ENCODE measurements around the gene ALOX5.

ALOX5 gene

DNA sequence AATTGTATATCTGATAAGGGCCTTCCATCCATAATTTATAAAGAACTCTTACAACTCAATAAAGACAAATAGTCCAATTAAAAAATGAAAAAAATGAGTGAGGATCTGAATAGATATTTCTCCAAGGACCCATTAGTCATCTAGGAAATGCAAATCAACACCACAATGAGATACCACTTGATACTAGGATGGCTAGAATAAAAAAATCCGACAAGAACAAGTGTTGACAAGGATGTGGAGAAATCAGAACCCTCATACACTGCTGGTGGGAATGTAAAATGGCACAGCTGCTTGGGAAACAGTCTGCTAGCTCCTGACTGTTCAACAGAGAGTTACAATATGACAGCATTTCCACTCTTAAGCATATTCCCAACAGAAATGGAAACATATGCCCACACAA, 24.6 kb downstream of the ALOX5 start:
- in situ Hi-C loops (cut with MboI; ENCODE audit: low pct_unique_long_range_greater_than_20kb, low sequenced_read_pairs, unreplicated experiment) = no loop called here
- TF ChIP-seq, protein P1, sequence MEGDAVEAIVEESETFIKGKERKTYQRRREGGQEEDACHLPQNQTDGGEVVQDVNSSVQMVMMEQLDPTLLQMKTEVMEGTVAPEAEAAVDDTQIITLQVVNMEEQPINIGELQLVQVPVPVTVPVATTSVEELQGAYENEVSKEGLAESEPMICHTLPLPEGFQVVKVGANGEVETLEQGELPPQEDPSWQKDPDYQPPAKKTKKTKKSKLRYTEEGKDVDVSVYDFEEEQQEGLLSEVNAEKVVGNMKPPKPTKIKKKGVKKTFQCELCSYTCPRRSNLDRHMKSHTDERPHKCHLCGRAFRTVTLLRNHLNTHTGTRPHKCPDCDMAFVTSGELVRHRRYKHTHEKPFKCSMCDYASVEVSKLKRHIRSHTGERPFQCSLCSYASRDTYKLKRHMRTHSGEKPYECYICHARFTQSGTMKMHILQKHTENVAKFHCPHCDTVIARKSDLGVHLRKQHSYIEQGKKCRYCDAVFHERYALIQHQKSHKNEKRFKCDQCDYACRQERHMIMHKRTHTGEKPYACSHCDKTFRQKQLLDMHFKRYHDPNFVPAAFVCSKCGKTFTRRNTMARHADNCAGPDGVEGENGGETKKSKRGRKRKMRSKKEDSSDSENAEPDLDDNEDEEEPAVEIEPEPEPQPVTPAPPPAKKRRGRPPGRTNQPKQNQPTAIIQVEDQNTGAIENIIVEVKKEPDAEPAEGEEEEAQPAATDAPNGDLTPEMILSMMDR (IDR thresholded peaks at IDR 0.05; ENCODE audit: extremely low read depth, insufficient read depth, missing control alignments) = no peak

DNA sequence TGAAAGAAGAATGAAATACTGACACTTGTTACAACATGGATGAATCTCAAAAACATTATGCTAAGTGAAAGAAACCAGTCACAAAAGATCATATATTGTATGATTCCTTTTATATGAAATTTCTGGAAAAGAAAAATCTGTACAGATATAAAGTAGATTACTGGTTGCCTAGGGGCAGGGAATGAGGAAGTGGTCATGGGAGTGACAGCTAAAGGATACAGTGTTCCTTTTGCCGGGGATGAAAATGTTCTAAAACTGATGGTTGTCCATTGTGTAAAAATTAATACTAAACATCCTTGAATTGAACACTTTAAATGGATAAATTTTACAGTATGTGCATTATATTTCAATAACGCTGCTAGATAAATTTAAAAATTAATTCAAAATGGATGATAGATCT, 25.1 kb downstream of the ALOX5 start:
- DNase-seq (ENCODE audit: low spot score) = no peak
- TF ChIP-seq, protein P1 (IDR thresholded peaks at IDR 0.05; ENCODE audit: extremely low read depth, insufficient read depth, missing control alignments) = no peak
- in situ Hi-C loops (cut with MboI; ENCODE audit: low pct_unique_long_range_greater_than_20kb, low sequenced_read_pairs, unreplicated experiment) = no loop called here

More for the DNA sequence above, 24.6 kb downstream of the ALOX5 start:
- DNase-seq (ENCODE audit: low spot score) = no peak

DNA sequence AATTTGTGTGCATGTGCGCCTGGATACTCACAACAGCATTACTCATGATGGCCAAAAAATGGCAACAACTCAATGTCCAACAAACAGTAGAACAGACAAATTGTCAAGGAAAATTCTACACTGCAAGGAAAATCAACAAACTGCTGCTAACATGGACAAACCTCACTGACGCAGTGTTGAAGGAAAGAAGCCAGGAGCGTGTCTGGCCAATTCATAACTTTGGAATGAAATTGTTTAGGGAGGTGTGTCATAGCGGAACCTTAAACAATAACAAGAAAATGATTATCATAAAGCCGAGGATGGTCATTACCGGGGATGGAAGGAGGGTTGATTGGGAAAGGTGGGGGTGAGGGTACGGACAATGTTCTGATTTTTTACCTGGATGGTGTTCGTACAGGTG, 29.1 kb downstream of the ALOX5 start:
- in situ Hi-C loops (cut with MboI; ENCODE audit: low pct_unique_long_range_greater_than_20kb, low sequenced_read_pairs, unreplicated experiment) = no loop called here
- TF ChIP-seq, protein P1 (IDR thresholded peaks at IDR 0.05; ENCODE audit: extremely low read depth, insufficient read depth, missing control alignments) = no peak
- DNase-seq (ENCODE audit: low spot score) = no peak

DNA sequence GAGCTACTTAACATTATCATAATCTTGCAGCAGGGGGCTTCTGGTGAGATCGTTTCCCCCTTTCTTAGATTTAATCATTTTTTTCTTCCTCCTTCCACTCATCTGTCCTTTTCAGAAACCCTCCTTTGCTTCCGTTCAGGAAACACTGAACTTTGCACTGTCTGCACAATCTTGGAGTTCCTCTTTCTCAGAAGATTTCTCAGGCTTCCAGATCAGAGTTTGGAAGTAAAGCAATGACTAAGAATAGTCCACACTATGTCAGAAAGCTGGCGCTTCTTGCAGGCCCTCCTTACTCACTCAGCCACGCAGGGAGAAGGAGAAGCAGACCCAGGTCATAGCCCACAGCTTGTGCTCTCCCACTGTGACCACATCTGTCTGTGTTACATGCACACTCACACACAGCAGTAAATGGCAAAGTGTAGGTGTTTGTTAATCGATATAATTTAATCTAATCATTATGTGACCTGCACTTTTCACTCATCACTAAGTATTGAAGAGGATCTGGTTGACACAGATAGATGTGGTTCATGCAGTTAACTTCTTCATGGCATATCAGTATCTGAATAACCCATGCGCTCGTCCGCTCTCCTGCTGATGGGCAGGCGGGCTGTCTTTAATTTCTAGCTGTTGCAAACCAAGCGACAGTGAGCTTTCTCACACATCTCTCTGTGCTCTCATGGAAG, 30.2 kb downstream of the ALOX5 start:
- TF ChIP-seq, protein P1 (IDR thresholded peaks at IDR 0.05; ENCODE audit: extremely low read depth, insufficient read depth, missing control alignments) = no peak

DNA sequence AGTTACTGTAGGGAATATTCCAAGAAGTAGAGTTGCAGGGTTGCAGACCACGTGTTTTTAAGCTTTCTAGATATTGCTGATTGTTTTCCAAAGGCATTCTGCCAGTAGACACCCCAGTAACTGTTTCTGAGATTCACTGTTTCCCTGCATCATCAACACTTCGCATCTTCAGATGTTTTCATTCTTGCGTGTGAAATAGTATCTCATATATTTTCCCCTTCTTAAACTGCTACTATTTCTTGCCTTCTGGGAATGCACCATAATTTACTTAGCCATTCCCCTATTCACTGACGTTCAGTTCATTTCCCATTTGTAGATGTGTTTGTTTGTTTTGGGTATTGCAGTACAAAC, 30.7 kb downstream of the ALOX5 start:
- DNase-seq (ENCODE audit: low spot score) = no peak
- in situ Hi-C loops (cut with MboI; ENCODE audit: low pct_unique_long_range_greater_than_20kb, low sequenced_read_pairs, unreplicated experiment) = no loop called here
- TF ChIP-seq, protein P1 (IDR thresholded peaks at IDR 0.05; ENCODE audit: extremely low read depth, insufficient read depth, missing control alignments) = no peak

More for the DNA sequence above, 30.2 kb downstream of the ALOX5 start:
- DNase-seq (ENCODE audit: low spot score) = no peak
- in situ Hi-C loops (cut with MboI; ENCODE audit: low pct_unique_long_range_greater_than_20kb, low sequenced_read_pairs, unreplicated experiment) = no loop called here

DNA sequence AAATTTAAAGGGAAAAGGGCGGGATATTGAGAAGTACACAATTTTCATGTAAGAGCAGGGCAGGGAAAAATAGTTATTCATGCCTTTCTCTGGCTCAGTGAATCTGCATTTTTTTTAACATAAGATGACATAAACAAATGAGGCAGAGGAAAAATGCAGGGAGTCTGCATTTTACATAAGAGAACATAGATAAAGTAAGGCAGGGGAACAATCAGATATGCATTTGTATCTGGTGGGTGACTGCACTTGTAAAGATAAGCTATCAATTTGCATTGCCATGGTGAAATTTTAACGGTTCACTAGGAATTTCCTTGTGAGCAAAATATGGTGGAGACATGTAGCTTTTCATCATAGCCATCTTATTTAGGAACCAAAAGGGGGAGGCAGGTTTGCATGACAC, 33.5 kb downstream of the ALOX5 start:
- no peak for DNase-seq (ENCODE audit: low spot score)
- in situ Hi-C loops (cut with MboI; ENCODE audit: low pct_unique_long_range_greater_than_20kb, low sequenced_read_pairs, unreplicated experiment) = no loop called here
- TF ChIP-seq, protein P1 (IDR thresholded peaks at IDR 0.05; ENCODE audit: extremely low read depth, insufficient read depth, missing control alignments) = no peak
